ENCODE results near the gene SNCA.

GRCh38 chr4:89741768-89742167, 95.2 kb downstream of the SNCA start:
- no peak for TF ChIP-seq CTCF (IDR thresholded peaks at IDR 0.05)
- no peak for TF ChIP-seq POLR2A (IDR thresholded peaks at IDR 0.05)
